ENCODE measurements around the gene TRIM62.

Gene TRIM62

GRCh38 chr1:33180911-33181890 lies 642 bp downstream of the TRIM62 start:
- peak in 1 of 2 donors; percentile 60 for DNase-seq (ENCODE audit: extremely low read depth in 1 of 2, low read depth in 1 of 2)

GRCh38 chr1:33180226-33180910 lies 1.5 kb downstream of the TRIM62 start:
- peak in 1 of 2 donors; percentile 76 for DNase-seq (ENCODE audit: extremely low read depth in 1 of 2, low read depth in 1 of 2)

- no peak for DNase-seq (ENCODE audit: extremely low read depth in 1 of 2, low read depth in 1 of 2)
Observed at GRCh38 chr1:33178836-33179439, 2.9 kb downstream of the TRIM62 start.

GRCh38 chr1:33177996-33178540 lies 3.8 kb downstream of the TRIM62 start:
- DNase-seq (ENCODE audit: extremely low read depth in 1 of 2, low read depth in 1 of 2) = no peak

- no peak for DNase-seq (ENCODE audit: extremely low read depth in 1 of 2, low read depth in 1 of 2)
Observed at GRCh38 chr1:33176887-33177286, 5.0 kb downstream of the TRIM62 start.

- no peak for DNase-seq (ENCODE audit: extremely low read depth in 1 of 2, low read depth in 1 of 2)
Observed at GRCh38 chr1:33176362-33176850, 5.4 kb downstream of the TRIM62 start.

GRCh38 chr1:33175865-33176264 lies 6.0 kb downstream of the TRIM62 start:
- DNase-seq (ENCODE audit: extremely low read depth in 1 of 2, low read depth in 1 of 2) = no peak

- no peak for DNase-seq (ENCODE audit: extremely low read depth in 1 of 2, low read depth in 1 of 2)
Observed at GRCh38 chr1:33173091-33173490, 8.8 kb downstream of the TRIM62 start.

GRCh38 chr1:33171977-33172813 lies 9.6 kb downstream of the TRIM62 start:
- DNase-seq (ENCODE audit: extremely low read depth in 1 of 2, low read depth in 1 of 2) = no peak

- DNase-seq (ENCODE audit: extremely low read depth in 1 of 2, low read depth in 1 of 2) = no peak
Observed at GRCh38 chr1:33170351-33171274, 11.2 kb downstream of the TRIM62 start.

- no peak for DNase-seq (ENCODE audit: extremely low read depth in 1 of 2, low read depth in 1 of 2)
Observed at GRCh38 chr1:33169290-33170055, 12.4 kb downstream of the TRIM62 start.

GRCh38 chr1:33168556-33169289 lies 13.1 kb downstream of the TRIM62 start:
- no peak for DNase-seq (ENCODE audit: extremely low read depth in 1 of 2, low read depth in 1 of 2)

GRCh38 chr1:33167650-33168447 lies 14.0 kb downstream of the TRIM62 start:
- DNase-seq (ENCODE audit: extremely low read depth in 1 of 2, low read depth in 1 of 2) = no peak

- no peak for DNase-seq (ENCODE audit: extremely low read depth in 1 of 2, low read depth in 1 of 2)
Observed at GRCh38 chr1:33165809-33166208, 16.0 kb downstream of the TRIM62 start.

- no peak for DNase-seq (ENCODE audit: extremely low read depth in 1 of 2, low read depth in 1 of 2)
Observed at GRCh38 chr1:33165209-33165608, 16.6 kb downstream of the TRIM62 start.

- no peak for DNase-seq (ENCODE audit: extremely low read depth in 1 of 2, low read depth in 1 of 2)
Observed at GRCh38 chr1:33163621-33164519, 18.0 kb downstream of the TRIM62 start.
